HCT116 (cell line): ENCODE results near the gene ZNF488.

ENCODE experiments used
- FOSL1 ChIP-seq: IDR thresholded peaks from 2 replicates; pipeline ENCODE4 v1.6.1; 2012; ENCODE audit warnings: low read depth
- POLR2AphosphoS5 ChIP-seq: IDR thresholded peaks from 2 replicates; pipeline ENCODE4 v1.6.1; 2011; ENCODE audit warnings: mild to moderate bottlenecking, low read depth, low read length, moderate library complexity
- SP1 ChIP-seq: IDR thresholded peaks from 2 replicates; pipeline ENCODE4 v1.6.1; 2012; ENCODE audit warnings: low read depth
- TF ChIP-seq, protein P1 (sequence below): IDR thresholded peaks from 2 replicates; pipeline ENCODE4 v1.6.1; 2012
- TF ChIP-seq, protein P2 (sequence below), 3 experiments: fragments of 200-600 bp in 1 of 3; sonication (generic) in 1 of 3; IDR thresholded peaks in 2 of 3; conservative IDR thresholded peaks in 1 of 3; 2 replicates each; pipeline ENCODE4 v1.5.1; 2012 to 2017; ENCODE audit warnings: low read depth in 2 of 3, low read length in 2 of 3, antibody characterized with exemption in 1 of 3, borderline replicate concordance in 1 of 3, control low read depth in 1 of 3, mild to moderate bottlenecking in 1 of 3, mixed read lengths in 1 of 3, mixed run types in 1 of 3, moderate library complexity in 1 of 3; ENCODE audit not compliant: insufficient read depth in 1 of 3

DNA sequence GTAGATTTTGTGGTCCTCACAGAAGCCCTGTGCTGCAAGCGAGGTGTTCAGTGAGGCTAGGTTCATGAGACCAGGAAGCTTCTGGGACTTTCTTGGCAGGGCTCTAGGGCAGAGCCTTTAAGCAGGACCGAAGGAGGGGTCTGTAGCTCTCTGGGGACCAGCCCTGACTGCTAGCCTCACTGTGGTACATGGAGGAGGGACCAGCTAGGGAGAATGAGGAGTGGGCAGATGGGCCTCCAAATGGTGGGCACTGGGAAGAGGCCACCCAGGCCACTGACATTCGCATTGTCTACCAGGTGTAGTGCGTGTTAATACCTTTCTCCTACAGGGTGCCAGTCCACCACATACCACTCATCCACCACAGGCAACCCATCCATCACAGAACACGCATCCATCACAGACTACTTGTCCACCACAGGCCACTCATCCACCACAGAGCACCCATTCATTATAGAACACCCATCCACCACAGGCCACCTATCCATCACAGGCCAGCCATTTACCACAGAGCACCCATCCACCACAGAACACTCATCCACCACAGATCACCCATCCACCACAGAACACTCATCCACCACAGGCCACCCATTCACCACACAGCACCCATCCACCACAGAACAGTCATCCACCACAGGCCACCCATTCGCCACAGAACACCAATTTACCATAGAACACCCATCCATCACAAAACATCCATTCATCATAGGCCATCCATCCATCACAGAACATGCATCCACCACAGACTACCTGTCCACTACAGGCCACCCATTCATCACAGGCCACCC lies 31.6 kb upstream of the ZNF488 start:
- TF ChIP-seq FOSL1 (no peak), POLR2AphosphoS5 (no peak), SP1 (no peak)
- TF ChIP-seq, protein P1, sequence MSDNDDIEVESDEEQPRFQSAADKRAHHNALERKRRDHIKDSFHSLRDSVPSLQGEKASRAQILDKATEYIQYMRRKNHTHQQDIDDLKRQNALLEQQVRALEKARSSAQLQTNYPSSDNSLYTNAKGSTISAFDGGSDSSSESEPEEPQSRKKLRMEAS, result no peak
- TF ChIP-seq, protein P2, sequence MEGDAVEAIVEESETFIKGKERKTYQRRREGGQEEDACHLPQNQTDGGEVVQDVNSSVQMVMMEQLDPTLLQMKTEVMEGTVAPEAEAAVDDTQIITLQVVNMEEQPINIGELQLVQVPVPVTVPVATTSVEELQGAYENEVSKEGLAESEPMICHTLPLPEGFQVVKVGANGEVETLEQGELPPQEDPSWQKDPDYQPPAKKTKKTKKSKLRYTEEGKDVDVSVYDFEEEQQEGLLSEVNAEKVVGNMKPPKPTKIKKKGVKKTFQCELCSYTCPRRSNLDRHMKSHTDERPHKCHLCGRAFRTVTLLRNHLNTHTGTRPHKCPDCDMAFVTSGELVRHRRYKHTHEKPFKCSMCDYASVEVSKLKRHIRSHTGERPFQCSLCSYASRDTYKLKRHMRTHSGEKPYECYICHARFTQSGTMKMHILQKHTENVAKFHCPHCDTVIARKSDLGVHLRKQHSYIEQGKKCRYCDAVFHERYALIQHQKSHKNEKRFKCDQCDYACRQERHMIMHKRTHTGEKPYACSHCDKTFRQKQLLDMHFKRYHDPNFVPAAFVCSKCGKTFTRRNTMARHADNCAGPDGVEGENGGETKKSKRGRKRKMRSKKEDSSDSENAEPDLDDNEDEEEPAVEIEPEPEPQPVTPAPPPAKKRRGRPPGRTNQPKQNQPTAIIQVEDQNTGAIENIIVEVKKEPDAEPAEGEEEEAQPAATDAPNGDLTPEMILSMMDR (IDR thresholded peaks at IDR 0.05 in 2 of 3, conservative IDR thresholded peaks at IDR 0.05 in 1 of 3; ENCODE audit: borderline replicate concordance in 1 of 3, insufficient read depth in 1 of 3, low read depth in 2 of 3, low read length in 2 of 3), result no peak
